Measurements from ENCODE around the gene SRP68.
A peak's percentile ranks its signal among the peaks of the same experiment; 100 is the strongest.

The SRP68 gene

GRCh38 chr17:75998327-75998795 is 74.0 kb downstream of the SRP68 start:
- DNase-seq (ENCODE audit: low read depth in 2 of 2) = no peak

DNA sequence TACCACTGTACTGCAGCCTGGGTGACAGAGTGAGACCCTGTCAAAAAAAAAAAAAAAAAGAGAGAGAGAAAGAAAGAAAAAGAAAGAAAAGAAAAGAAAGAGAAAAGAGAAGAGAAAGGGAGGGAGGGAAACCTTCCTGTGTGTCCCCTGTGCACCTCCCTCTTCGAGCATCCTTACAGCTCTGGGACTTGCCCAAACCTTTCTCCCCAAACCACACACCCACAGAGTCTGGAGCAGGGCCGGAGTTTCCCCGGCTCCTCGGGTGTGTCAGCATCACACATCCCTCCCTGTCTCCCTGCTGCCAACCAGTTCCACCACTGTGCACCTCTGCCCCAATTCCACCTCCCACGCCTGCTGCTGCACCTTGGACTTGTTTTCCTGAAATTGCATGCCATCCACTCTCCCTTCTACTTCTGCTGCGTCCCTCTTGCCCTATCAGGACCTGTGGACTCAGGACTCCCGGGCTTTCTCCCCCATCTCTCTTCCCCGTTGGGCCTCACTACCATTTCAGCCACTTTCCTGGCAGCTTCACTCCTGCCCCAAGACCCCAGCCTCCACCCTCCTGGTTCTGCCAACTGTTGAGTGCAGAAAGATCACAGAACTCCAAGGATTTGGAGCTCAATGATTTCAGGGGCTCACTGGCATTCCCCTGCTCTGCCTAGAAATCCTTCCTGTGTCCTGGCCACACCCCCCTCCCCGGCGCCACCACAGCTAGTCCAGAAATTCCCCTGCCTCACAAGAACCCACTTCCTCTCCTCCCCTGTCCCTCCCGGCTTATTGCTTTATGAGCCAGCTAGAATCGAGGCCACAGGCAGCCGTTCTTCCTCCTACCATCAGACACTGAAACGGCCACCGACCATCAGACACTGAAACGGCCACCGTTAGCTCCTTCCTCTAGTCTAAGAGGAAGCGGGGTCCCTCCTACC is 75.4 kb downstream of the SRP68 start:
- DNase-seq (ENCODE audit: low read depth in 2 of 2) = peak; percentile 17 to 34

- no peak for DNase-seq (ENCODE audit: low read depth in 2 of 2)
These were observed 76.9 kb downstream of the SRP68 start for GRCh38 chr17:75995385-75995925.

- DNase-seq (ENCODE audit: low read depth in 2 of 2) = no peak
These were observed 77.4 kb downstream of the SRP68 start for GRCh38 chr17:75994802-75995370.

DNA sequence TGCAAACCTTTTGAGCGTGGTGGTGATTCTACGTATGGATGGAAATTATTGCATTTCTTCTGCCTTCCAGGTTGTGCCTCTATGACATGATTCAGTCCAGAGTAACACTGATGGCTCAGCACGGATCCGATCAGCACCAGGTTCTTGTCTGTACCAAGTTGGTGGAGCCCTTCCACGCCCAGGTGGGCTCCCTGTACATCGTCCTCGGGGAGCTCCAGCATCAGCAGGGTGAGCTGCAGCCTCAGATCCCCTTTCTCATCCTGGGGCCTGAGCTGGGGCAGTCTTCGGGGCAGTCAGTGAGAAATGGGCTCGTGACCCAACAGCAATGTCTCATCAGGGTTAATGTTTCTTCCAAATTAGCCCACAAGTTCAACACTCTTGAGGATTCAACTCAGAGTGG is 80.9 kb downstream of the SRP68 start:
- no peak for DNase-seq (ENCODE audit: low read depth in 2 of 2)
